IMR-90 (cell line): Measurements from ENCODE around the gene ASB9. TPM values are rescaled to one million over a fixed set of nuclear protein-coding genes. Genes with fewer than 3 reads are reported as not detected.

Experiments used
- ATAC-seq: fragments of 200-7000 bp; cut with Tn5 transposase; 2 replicates; pipeline ENCODE4 v1.9.1; 2020; ENCODE audit warnings: low read depth, mild to moderate bottlenecking, moderate library complexity
- Bru-seq: library from RNA; stranded (reverse); fragments of 400-500 nt; gene quantifications from one replicate; lab custom pipeline; 2021; lab: Mats Ljungman, UMichigan
- BruChase-seq, 2 experiments: library from RNA; stranded (reverse); fragments of 400-500 nt; gene quantifications; one replicate each; lab custom pipeline; 2021; lab: Mats Ljungman, UMichigan
- BruUV-seq: library from RNA; stranded (reverse); fragments of 400-500 nt; replicated peaks from 2 replicates; lab custom pipeline; 2021; lab: Mats Ljungman, UMichigan
- CTCF ChIA-PET: fragments of 300-600 bp; formaldehyde crosslinking; extraction: SDS; loops from one replicate; lab custom pipeline; 2021; ENCODE audit warnings: antibody characterized with exemption; lab: Yijun Ruan, JAX
- POLR2A ChIA-PET: fragments of 300-600 bp; sonication (Branson Sonifier 250); formaldehyde crosslinking; loops from one replicate; lab custom pipeline; 2022; ENCODE audit warnings: antibody characterized with exemption; ENCODE audit not compliant: unreplicated experiment; lab: Charles Lee
- DNase-seq: peaks from one replicate; pipeline ENCODE4 v3.0.0; 2013
- H2AFZ ChIP-seq: replicated peaks from 2 replicates; pipeline ENCODE3; 2013; ENCODE audit warnings: low read length, mild to moderate bottlenecking; ENCODE audit not compliant: poor library complexity
- H2AK5ac ChIP-seq: 2 replicates; pipeline ENCODE4 v1.6.1; 2013; ENCODE audit warnings: low read depth, low read length, inconsistent platforms
- H2AK9ac ChIP-seq: replicated peaks from 2 replicates; pipeline ENCODE3; 2013; ENCODE audit warnings: mild to moderate bottlenecking, low read depth, low read length, moderate library complexity; ENCODE audit not compliant: poor library complexity
- H2BK120ac ChIP-seq: 2 replicates; pipeline ENCODE4 v1.6.1; 2013; ENCODE audit warnings: low read depth, low read length, inconsistent platforms
- H2BK15ac ChIP-seq: 3 replicates; pipeline ENCODE4 v1.6.1; 2013; ENCODE audit warnings: low read depth, low read length, inconsistent platforms
- H2BK20ac ChIP-seq: 2 replicates; pipeline ENCODE4 v1.6.1; 2013; ENCODE audit warnings: low read depth, mild to moderate bottlenecking, inconsistent platforms, low read length, moderate library complexity
- H2BK5ac ChIP-seq: 2 replicates; pipeline ENCODE4 v1.6.1; 2013; ENCODE audit warnings: mild to moderate bottlenecking, low read depth, low read length, inconsistent platforms; ENCODE audit not compliant: poor library complexity, severe bottlenecking
- H3K14ac ChIP-seq: replicated peaks from 2 replicates; pipeline ENCODE4 v1.6.1; 2013; ENCODE audit warnings: low read depth, low read length, inconsistent platforms
- H3K18ac ChIP-seq: 2 replicates; pipeline ENCODE4 v1.6.1; 2013; ENCODE audit warnings: low read depth, low read length, control low read depth
- H3K23ac ChIP-seq: 2 replicates; pipeline ENCODE4 v1.6.1; 2013; ENCODE audit warnings: low read depth, low read length, inconsistent platforms
- H3K27ac ChIP-seq: 2 replicates; pipeline ENCODE4 v1.5.1; 2013; ENCODE audit warnings: mild to moderate bottlenecking, control low read depth, low read length; ENCODE audit not compliant: insufficient read depth
- H3K27me3 ChIP-seq: 2 replicates; pipeline ENCODE4 v1.6.1; 2013; ENCODE audit warnings: low read length; ENCODE audit not compliant: control insufficient read depth, insufficient read depth
- H3K36me3 ChIP-seq: 2 replicates; pipeline ENCODE4 v1.6.1; 2013; ENCODE audit warnings: low read length, mixed read lengths; ENCODE audit not compliant: control insufficient read depth, insufficient read depth
- H3K4ac ChIP-seq: 2 replicates; pipeline ENCODE4 v1.6.1; 2013; ENCODE audit warnings: low read depth, low read length, inconsistent platforms
- H3K4me1 ChIP-seq: 2 replicates; pipeline ENCODE4 v1.6.1; 2013; ENCODE audit warnings: low read length, mixed read lengths; ENCODE audit not compliant: control insufficient read depth, insufficient read depth
- H3K4me2 ChIP-seq: 2 replicates; pipeline ENCODE4 v1.6.1; 2013; ENCODE audit warnings: low read depth, mild to moderate bottlenecking, control low read depth, low read length, moderate library complexity
- H3K4me3 ChIP-seq: 2 replicates; pipeline ENCODE4 v1.5.1; 2013; ENCODE audit warnings: low read depth, mild to moderate bottlenecking, control low read depth, low read length, moderate library complexity; ENCODE audit not compliant: insufficient read depth
- H3K56ac ChIP-seq: 2 replicates; pipeline ENCODE4 v1.6.1; 2013; ENCODE audit warnings: low read length, inconsistent platforms; ENCODE audit not compliant: insufficient read depth; ENCODE audit errors: extremely low read depth
- H3K79me1 ChIP-seq, 2 experiments: 2 replicates each; pipeline ENCODE4 v1.6.1; 2013; ENCODE audit warnings: low read length in 2 of 2, inconsistent platforms in 1 of 2, low read depth in 1 of 2
- H3K9ac ChIP-seq: 2 replicates; pipeline ENCODE4 v1.6.1; 2013; ENCODE audit warnings: low read depth, low read length, control low read depth
- H3K9me1 ChIP-seq: 2 replicates; pipeline ENCODE4 v1.6.1; 2013; ENCODE audit warnings: low read length, inconsistent platforms; ENCODE audit not compliant: insufficient read depth
- H3K9me3 ChIP-seq: 2 replicates; pipeline ENCODE4 v1.6.1; 2013; ENCODE audit warnings: low read length; ENCODE audit not compliant: control insufficient read depth, insufficient read depth
- H4K20me1 ChIP-seq: 2 replicates; pipeline ENCODE4 v1.6.1; 2013; ENCODE audit warnings: low read length, inconsistent platforms; ENCODE audit not compliant: insufficient read depth
- H4K5ac ChIP-seq: 2 replicates; pipeline ENCODE4 v1.6.1; 2013; ENCODE audit warnings: mild to moderate bottlenecking, low read depth, low read length, control low read depth
- H4K8ac ChIP-seq, 2 experiments: 2 replicates each; pipeline ENCODE4 v1.6.1; 2013; ENCODE audit warnings: low read depth in 2 of 2, low read length in 2 of 2, control low read depth in 1 of 2, inconsistent platforms in 1 of 2
- H4K91ac ChIP-seq: 2 replicates; pipeline ENCODE4 v1.6.1; 2013; ENCODE audit warnings: low read depth, low read length, inconsistent platforms; ENCODE audit not compliant: insufficient read depth
- NFE2L2 ChIP-seq: fragments of 150-350 bp; IDR thresholded peaks from 2 replicates; pipeline ENCODE4 v1.6.1; 2016; ENCODE audit warnings: low read depth, mild to moderate bottlenecking, low read length
- RFX5 ChIP-seq: IDR thresholded peaks from 2 replicates; pipeline ENCODE4 v1.8.0; 2012; ENCODE audit warnings: low read depth, mild to moderate bottlenecking, low read length, moderate library complexity
- WGBS, 2 experiments: methylation state at CpG; one replicate each; pipeline versions ENCODE4 v1.1.5 to v1.1.7; 2013; ENCODE audit warnings: missing lambda C conversion rate in 2 of 2; ENCODE audit not compliant: insufficient read length in 1 of 2; ENCODE audit errors: extremely low coverage in 2 of 2; 5-methylcytosine and 5-hydroxymethylcytosine counted together
- dilution Hi-C: fragments of 300-500 bp; cut with HindIII; formaldehyde crosslinking; loops from one replicate; pipeline ENCODE4 v1.14.3; 2018; ENCODE audit warnings: low sequenced_read_pairs; ENCODE audit not compliant: unreplicated experiment
- in situ Hi-C: fragments of 300-500 bp; cut with MboI; formaldehyde crosslinking; loops from 3 replicates; pipeline ENCODE4 v1.14.3; 2019; ENCODE audit warnings: low sequenced_read_pairs, inconsistent platforms, mixed read lengths
- intact Hi-C: fragments of 100-400 bp; cut with micrococcal nuclease; formaldehyde crosslinking; loops from 2 replicates; pipeline ENCODE4 v1.10.0; 2022
- long read RNA-seq: library from polyadenylated mRNA; unstranded; transcript quantifications from one replicate; pipeline ENCODE4 v2.0.0, GENCODE V29; 2021; ENCODE audit not compliant: unreplicated experiment
- polyA plus RNA-seq, 3 experiments: library from polyadenylated mRNA; depleted of rRNA; stranded (reverse); fragments of >200 nt; gene quantifications; 2 replicates each; pipeline ENCODE4 v1.2.3, GENCODE V29; 2012; ENCODE audit warnings: low replicate concordance in 1 of 3
- total RNA-seq: library from RNA; depleted of rRNA; stranded (reverse); fragments of >200 nt; gene quantifications from 2 replicates; pipeline ENCODE4 v1.2.3, GENCODE V29; 2012; rRNA removed

ASB9 gene, protein sequence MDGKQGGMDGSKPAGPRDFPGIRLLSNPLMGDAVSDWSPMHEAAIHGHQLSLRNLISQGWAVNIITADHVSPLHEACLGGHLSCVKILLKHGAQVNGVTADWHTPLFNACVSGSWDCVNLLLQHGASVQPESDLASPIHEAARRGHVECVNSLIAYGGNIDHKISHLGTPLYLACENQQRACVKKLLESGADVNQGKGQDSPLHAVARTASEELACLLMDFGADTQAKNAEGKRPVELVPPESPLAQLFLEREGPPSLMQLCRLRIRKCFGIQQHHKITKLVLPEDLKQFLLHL
- total RNA-seq (0.28 and 0.36 TPM in 2 replicates), polyA plus RNA-seq (2012; rRNA removed) (0.15 TPM in 1 of 2 replicates, not detected in the other), Bru-seq, nascent RNA (percentile 7 among the genes with signal in this experiment), BruChase-seq, experiment 1, labeled RNA remaining after a 6-hour chase (not detected), BruChase-seq, experiment 2, labeled RNA remaining after a 2-hour chase (percentile 6 among the genes with signal in this experiment)
- polyA plus RNA-seq (2012; cell fraction: cytosol; rRNA removed), result 0.35 TPM in 1 of 2 replicates, not detected in the other
- 0.05 TPM in 1 of 2 replicates, not detected in the other for polyA plus RNA-seq (2012; cell fraction: nucleus; rRNA removed; ENCODE audit: low replicate concordance)
- long read RNA-seq, result 0 reads

DNA sequence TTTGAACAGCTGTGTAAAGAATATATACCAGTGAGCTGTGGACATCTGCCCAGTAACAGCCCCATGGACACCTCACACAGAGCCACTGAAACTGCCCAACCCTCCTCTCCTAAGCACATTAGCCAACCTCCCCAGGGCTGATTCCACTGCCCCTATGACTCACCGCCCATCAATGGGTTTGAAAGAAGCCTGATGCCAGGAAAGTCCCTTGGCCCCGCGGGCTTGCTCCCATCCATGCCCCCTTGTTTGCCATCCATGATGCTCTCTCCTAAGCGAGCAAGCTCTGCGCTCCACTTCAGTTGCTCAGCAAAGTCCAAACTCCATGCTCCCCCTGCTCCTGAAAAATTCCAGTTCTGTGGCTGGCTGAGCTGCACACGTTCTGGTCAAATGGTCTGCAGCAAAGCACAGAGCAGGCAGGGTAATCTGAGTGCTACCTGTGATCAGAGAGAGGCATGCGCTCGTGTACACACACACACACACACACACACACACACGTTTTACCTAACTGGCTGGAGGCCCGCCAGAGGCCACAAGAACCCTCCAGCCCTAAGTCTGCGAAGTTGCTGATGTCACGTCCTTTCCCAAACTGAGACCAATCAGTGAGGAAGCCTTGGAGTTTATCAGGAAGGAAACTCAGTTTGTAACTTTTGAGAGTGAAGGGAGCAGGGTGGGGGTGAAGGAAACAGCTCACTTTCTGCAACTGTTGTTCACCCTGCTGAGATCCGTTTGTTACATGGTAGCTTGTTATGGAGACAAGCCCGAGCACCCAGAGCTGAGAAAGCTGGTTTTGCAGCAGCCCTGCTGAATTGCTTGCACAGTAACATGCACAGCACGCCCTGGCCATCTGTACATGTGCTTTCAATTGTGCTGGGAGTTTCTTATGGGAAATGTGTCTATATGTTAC is at the start of gene ASB9:
Gene ASB9 (minus strand): TSS at position 466 of the 904 bp plus-strand sequence. CDS start 209 bp downstream, at position 257.
- no peak within 1 kb of the TSS for H3K4me3 ChIP-seq

More for the DNA sequence above, at the start of gene ASB9:
- Histone ChIP-seq H2AFZ (peak within 1 kb of the TSS; percentile 83), H3K23ac (no peak within 1 kb of the TSS), H3K4ac (no peak within 1 kb of the TSS), H3K4me1 (no peaks in the 10 kb centered on the region; the same call in 1 of the 2 replicates), H2BK15ac (no peak within 1 kb of the TSS), H3K9me3 (no peaks in the 10 kb centered on the region), H4K5ac (no peak within 1 kb of the TSS), H3K36me3 (no peaks in the 10 kb centered on the region), H3K9ac (no peak within 1 kb of the TSS), H3K27ac (no peak within 1 kb of the TSS), H4K20me1 (no peaks in the 10 kb centered on the region), H2BK20ac (no peak within 1 kb of the TSS), H3K18ac (no peak within 1 kb of the TSS), H2AK5ac (no peak within 1 kb of the TSS), H3K9me1 (no peaks in the 10 kb centered on the region), H2BK120ac (no peak within 1 kb of the TSS), H4K8ac (no peak within 1 kb of the TSS), H3K14ac (no peak within 1 kb of the TSS), H3K4me2 (no peak within 1 kb of the TSS), H3K56ac (no peak within 1 kb of the TSS), H3K27me3 (no peaks in the 10 kb centered on the region), H2AK9ac (no peak within 1 kb of the TSS), H3K79me1 (no peaks in the 10 kb centered on the region), H4K91ac (no peak within 1 kb of the TSS), H2BK5ac (no peak within 1 kb of the TSS)
- ChIA-PET CTCF (interaction anchor here (0.8 kb wide), 1 partner anchor 27 kb away, joined by 3 read pairs; no protein-coding TSS in a partner anchor), POLR2A (no interaction called here)
- ATAC-seq, result peak; percentile 68
- peak; percentile 34 for DNase-seq
- intact Hi-C loops (no loop called here), dilution Hi-C loops (no loop called here), in situ Hi-C loops (no loop called here)
- BruUV-seq, result no TSS peak
- no CpG with 5 or more reads among the region's 15 CpGs for WGBS, 2 experiments
- TF ChIP-seq NFE2L2, result no peak
- TF ChIP-seq RFX5, result 0 out of 2 replicates have a peak, but pooled peaks have one; percentile 33
